Liver (tissue), 9 donors: ENCODE measurements around the gene OTUD6A. TPM values are rescaled to one million over a fixed set of nuclear protein-coding genes. Genes with fewer than 3 reads are reported as not detected.

Source experiments
- DNase-seq: peaks from one replicate; pipeline ENCODE4 v3.0.0-alpha.2; 2017; ENCODE audit warnings: low spot score
- H3K27ac ChIP-seq, 2 donors: one replicate each; pipeline ENCODE4 v1.7.0; 2013; ENCODE audit warnings: inconsistent platforms in 2 of 2, low read length in 2 of 2, control low read depth in 1 of 2, low read depth in 1 of 2, mild to moderate bottlenecking in 1 of 2
- H3K27me3 ChIP-seq, 4 donors: one replicate each; pipeline versions ENCODE4 v1.6.1 to v1.7.0; 2013; ENCODE audit warnings: low read length in 3 of 4, inconsistent platforms in 1 of 4, mild to moderate bottlenecking in 1 of 4, moderate library complexity in 1 of 4; ENCODE audit not compliant: control insufficient read depth in 4 of 4, insufficient read depth in 4 of 4
- H3K36me3 ChIP-seq, 4 donors: one replicate each; pipeline versions ENCODE4 v1.6.1 to v1.7.0; 2013; ENCODE audit warnings: low read length in 3 of 4, mild to moderate bottlenecking in 3 of 4, low read depth in 1 of 4, moderate library complexity in 1 of 4; ENCODE audit not compliant: control insufficient read depth in 4 of 4, insufficient read depth in 3 of 4
- H3K4me1 ChIP-seq, 4 donors: one replicate each; pipeline versions ENCODE4 v1.6.1 to v1.7.0; 2013; ENCODE audit warnings: low read length in 3 of 4, mild to moderate bottlenecking in 3 of 4, moderate library complexity in 1 of 4; ENCODE audit not compliant: control insufficient read depth in 4 of 4, insufficient read depth in 4 of 4
- H3K4me3 ChIP-seq, 3 donors: one replicate each; pipeline versions ENCODE4 v1.6.1 to v1.7.0; 2013; ENCODE audit warnings: low read length in 3 of 3, control low read depth in 1 of 3, low read depth in 1 of 3, mild to moderate bottlenecking in 1 of 3
- H3K9ac ChIP-seq, 2 donors: one replicate each; pipeline ENCODE4 v1.7.0; 2013; ENCODE audit warnings: low read length in 2 of 2, mild to moderate bottlenecking in 2 of 2, moderate library complexity in 2 of 2, control low read depth in 1 of 2, low read depth in 1 of 2
- H3K9me3 ChIP-seq, 4 donors: one replicate each; pipeline versions ENCODE4 v1.6.1 to v1.7.0; 2013; ENCODE audit warnings: low read length in 3 of 4; ENCODE audit not compliant: control insufficient read depth in 4 of 4
- EGR1 ChIP-seq, 2 donors: IDR thresholded peaks; 2 replicates each; pipeline ENCODE4 v1.6.1; 2016 to 2018; ENCODE audit warnings: antibody characterized with exemption in 2 of 2, low read depth in 2 of 2
- FOXA1 ChIP-seq: IDR thresholded peaks from 2 replicates; pipeline ENCODE4 v1.6.1; 2016; ENCODE audit warnings: antibody characterized with exemption
- FOXA2 ChIP-seq: IDR thresholded peaks from 2 replicates; pipeline ENCODE4 v1.6.1; 2016; ENCODE audit warnings: antibody characterized with exemption
- HNF4A ChIP-seq, 2 donors: conservative IDR thresholded peaks; 2 replicates each; pipeline ENCODE4 v1.6.1; 2016; ENCODE audit warnings: antibody characterized with exemption in 2 of 2, mild to moderate bottlenecking in 2 of 2
- HNF4G ChIP-seq: IDR thresholded peaks from 2 replicates; pipeline ENCODE4 v1.6.1; 2016; ENCODE audit warnings: antibody characterized with exemption
- JUND ChIP-seq, 2 donors: IDR thresholded peaks; 2 replicates each; pipeline ENCODE4 v1.6.1; 2016; ENCODE audit warnings: antibody characterized with exemption in 2 of 2
- NR2F2 ChIP-seq: IDR thresholded peaks from 2 replicates; pipeline ENCODE4 v1.6.1; 2016; ENCODE audit warnings: antibody characterized with exemption
- RAD21 ChIP-seq, 2 donors: IDR thresholded peaks; 2 replicates each; pipeline ENCODE4 v1.6.1; 2016; ENCODE audit warnings: antibody characterized with exemption in 2 of 2, mild to moderate bottlenecking in 2 of 2
- RXRA ChIP-seq, 2 donors: IDR thresholded peaks; 2 replicates each; pipeline ENCODE4 v1.6.1; 2017 to 2018; ENCODE audit warnings: antibody characterized with exemption in 2 of 2, mild to moderate bottlenecking in 1 of 2
- SP1 ChIP-seq: IDR thresholded peaks from 2 replicates; pipeline ENCODE4 v1.6.1; 2018; ENCODE audit warnings: antibody characterized with exemption, mild to moderate bottlenecking
- TAF1 ChIP-seq: conservative IDR thresholded peaks from 2 replicates; pipeline ENCODE4 v1.6.1; 2016; ENCODE audit warnings: antibody characterized with exemption, mild to moderate bottlenecking
- YY1 ChIP-seq: IDR thresholded peaks from 2 replicates; pipeline ENCODE4 v1.6.1; 2016; ENCODE audit warnings: antibody characterized with exemption, mild to moderate bottlenecking
- ZBTB33 ChIP-seq: IDR thresholded peaks from 2 replicates; pipeline ENCODE4 v1.6.1; 2016; ENCODE audit warnings: antibody characterized with exemption
- WGBS: extraction: QIAGEN DNeasy Blood & Tissue Kit; methylation state at CpG from one replicate; pipeline ENCODE4 v1.1.7; 2013; 5-methylcytosine and 5-hydroxymethylcytosine counted together
- polyA plus RNA-seq, 2 donors: library from polyadenylated mRNA; stranded (reverse) in 1 of 2; unstranded in 1 of 2; fragments of 200-250 nt in 1 of 2; fragments of >200 nt in 1 of 2; fragmentation: Nextera tagmentation in 1 of 2; extraction: Ambion mirVana in 1 of 2; gene quantifications; one replicate each; pipeline versions ENCODE4 v1.2.1 to v1.2.3, GENCODE V29; 2013 to 2015
- total RNA-seq, 2 donors: library from RNA; depleted of rRNA; stranded (reverse); fragments of >200 nt; gene quantifications; one replicate each; pipeline ENCODE4 v1.2.3, GENCODE V29; 2014
- TF ChIP-seq, protein P1 (sequence below): IDR thresholded peaks from 2 replicates; pipeline ENCODE4 v1.6.1; 2016; ENCODE audit warnings: antibody characterized with exemption
- TF ChIP-seq, protein P2 (sequence below): fragments of 150-350 bp; IDR thresholded peaks from 2 replicates; pipeline ENCODE4 v1.5.1; 2017; ENCODE audit warnings: improper control_type of control experiment, low read depth, low read length; ENCODE audit not compliant: missing input control
- TF ChIP-seq, protein P3 (sequence below): IDR thresholded peaks from 2 replicates; pipeline ENCODE4 v1.6.1; 2016; ENCODE audit warnings: antibody characterized with exemption
- TF ChIP-seq, protein P4 (sequence below): IDR thresholded peaks from 2 replicates; pipeline ENCODE4 v1.6.1; 2016; ENCODE audit warnings: antibody characterized with exemption, mild to moderate bottlenecking
- donor health status: healthy.
- donor health status: healthy.
- donor health status: healthy.
- donor health status: healthy.
- donor health status: healthy.

The OTUD6A gene
- total and polyA plus RNA-seq, 4 donors, result not detected

DNA sequence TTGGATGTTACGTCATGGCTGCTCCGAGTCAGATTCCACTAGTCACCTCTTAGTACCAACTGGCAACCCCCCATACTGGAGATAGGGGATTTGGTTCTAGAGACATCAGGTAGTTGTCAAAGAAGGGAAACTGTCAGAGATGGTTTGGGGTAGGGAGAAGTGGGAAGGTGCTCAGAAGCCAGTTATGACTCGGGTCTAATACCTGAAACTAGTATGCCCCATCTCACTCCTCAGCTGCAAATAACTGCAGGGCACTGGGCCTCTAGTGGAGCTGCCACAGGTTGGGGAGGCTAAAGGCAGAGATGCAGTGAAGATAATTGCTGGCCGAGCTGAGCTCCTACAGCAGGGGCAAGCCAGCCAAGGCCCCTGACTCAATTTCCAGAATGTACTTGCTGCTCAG lies 30.0 kb downstream of the OTUD6A start:
- H3K27me3 ChIP-seq, result no peaks in the 10 kb centered on the region
- no peak overlapping the region for H3K9ac ChIP-seq
- WGBS, result 86% methylated on average over 4 of the region's 4 CpGs

DNA sequence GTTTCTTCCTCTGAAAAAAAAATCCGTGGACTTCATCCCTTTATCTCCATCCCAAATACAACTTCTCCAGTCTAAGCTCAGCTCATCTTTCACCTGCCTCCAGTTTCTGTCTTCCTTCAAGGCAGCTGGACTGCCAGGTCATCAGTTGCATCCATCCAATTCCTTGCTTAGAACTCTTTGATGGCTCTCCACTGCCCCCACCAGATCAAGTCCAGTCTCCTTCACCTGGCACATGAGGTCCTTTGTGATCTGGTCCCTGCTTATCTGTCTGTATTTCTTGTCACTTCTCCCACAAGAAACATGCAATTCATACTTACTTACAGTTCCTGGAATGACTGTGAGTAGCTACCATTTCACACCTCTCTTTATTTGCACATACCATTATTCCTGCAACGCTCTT lies 33.8 kb downstream of the OTUD6A start:
- Histone ChIP-seq H3K27me3 (no peaks in the 10 kb centered on the region), H3K4me3 (no peak overlapping the region), H3K4me1 (no peaks in the 10 kb centered on the region), H3K9ac (no peak overlapping the region), H3K27ac (no peak overlapping the region), H3K36me3 (no peaks in the 10 kb centered on the region), H3K9me3 (no peaks in the 10 kb centered on the region)
- no peak for DNase-seq
- TF ChIP-seq RAD21 (IDR thresholded peaks at IDR 0.05), result peak; percentile 32 to 45
- TF ChIP-seq SP1, result no peak
- TF ChIP-seq RXRA (IDR thresholded peaks at IDR 0.05), result no peak
- WGBS, result 66% methylated on average over 2 of the region's 2 CpGs

More for the DNA sequence above, 30.0 kb downstream of the OTUD6A start:
- Histone ChIP-seq H3K4me1 (no peaks in the 10 kb centered on the region), H3K27ac (no peak overlapping the region), H3K9me3 (no peaks in the 10 kb centered on the region), H3K36me3 (no peaks in the 10 kb centered on the region), H3K4me3 (no peak overlapping the region)
- TF ChIP-seq, protein P1, sequence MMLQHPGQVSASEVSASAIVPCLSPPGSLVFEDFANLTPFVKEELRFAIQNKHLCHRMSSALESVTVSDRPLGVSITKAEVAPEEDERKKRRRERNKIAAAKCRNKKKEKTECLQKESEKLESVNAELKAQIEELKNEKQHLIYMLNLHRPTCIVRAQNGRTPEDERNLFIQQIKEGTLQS, result no peak
- TF ChIP-seq, protein P2, sequence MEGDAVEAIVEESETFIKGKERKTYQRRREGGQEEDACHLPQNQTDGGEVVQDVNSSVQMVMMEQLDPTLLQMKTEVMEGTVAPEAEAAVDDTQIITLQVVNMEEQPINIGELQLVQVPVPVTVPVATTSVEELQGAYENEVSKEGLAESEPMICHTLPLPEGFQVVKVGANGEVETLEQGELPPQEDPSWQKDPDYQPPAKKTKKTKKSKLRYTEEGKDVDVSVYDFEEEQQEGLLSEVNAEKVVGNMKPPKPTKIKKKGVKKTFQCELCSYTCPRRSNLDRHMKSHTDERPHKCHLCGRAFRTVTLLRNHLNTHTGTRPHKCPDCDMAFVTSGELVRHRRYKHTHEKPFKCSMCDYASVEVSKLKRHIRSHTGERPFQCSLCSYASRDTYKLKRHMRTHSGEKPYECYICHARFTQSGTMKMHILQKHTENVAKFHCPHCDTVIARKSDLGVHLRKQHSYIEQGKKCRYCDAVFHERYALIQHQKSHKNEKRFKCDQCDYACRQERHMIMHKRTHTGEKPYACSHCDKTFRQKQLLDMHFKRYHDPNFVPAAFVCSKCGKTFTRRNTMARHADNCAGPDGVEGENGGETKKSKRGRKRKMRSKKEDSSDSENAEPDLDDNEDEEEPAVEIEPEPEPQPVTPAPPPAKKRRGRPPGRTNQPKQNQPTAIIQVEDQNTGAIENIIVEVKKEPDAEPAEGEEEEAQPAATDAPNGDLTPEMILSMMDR, result no peak
- no peak for TF ChIP-seq YY1
- no peak for TF ChIP-seq RXRA (IDR thresholded peaks at IDR 0.05)
- no peak for TF ChIP-seq NR2F2
- no peak for TF ChIP-seq FOXA2
- no peak for TF ChIP-seq SP1
- TF ChIP-seq ZBTB33, result no peak
- no peak for TF ChIP-seq RAD21 (IDR thresholded peaks at IDR 0.05)
- TF ChIP-seq EGR1 (IDR thresholded peaks at IDR 0.05; ENCODE audit: low read depth in 2 of 2), result no peak
- TF ChIP-seq HNF4G, result no peak
- TF ChIP-seq HNF4A (conservative IDR thresholded peaks at IDR 0.05), result no peak
- no peak for TF ChIP-seq FOXA1
- no peak for TF ChIP-seq TAF1
- TF ChIP-seq, protein P3, sequence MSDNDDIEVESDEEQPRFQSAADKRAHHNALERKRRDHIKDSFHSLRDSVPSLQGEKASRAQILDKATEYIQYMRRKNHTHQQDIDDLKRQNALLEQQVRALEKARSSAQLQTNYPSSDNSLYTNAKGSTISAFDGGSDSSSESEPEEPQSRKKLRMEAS, result no peak
- DNase-seq, result no peak

DNA sequence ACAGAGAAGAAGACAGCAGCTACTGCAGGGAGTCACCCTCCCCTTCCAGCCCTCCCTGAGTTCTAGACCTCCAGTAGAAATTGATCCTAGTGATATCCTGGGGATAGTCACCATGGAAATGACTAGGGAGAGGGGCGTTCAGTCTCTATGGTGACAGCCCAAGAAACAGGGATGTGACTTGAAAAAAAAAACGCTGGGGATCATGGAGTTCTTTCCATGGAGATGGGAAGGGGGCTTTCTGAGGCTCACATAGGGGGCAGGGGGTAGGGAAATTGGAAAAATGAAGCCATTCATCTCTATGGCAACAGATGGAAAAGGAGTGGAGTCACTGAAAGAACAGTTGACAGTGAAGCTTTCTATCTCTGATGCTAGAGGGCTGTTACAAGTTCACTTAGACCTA lies 43.0 kb downstream of the OTUD6A start:
- 36% methylated on average over 2 of the region's 2 CpGs for WGBS
- TF ChIP-seq EGR1 (IDR thresholded peaks at IDR 0.05; ENCODE audit: low read depth in 2 of 2) (no peak), YY1 (no peak), JUND (IDR thresholded peaks at IDR 0.05) (no peak), TAF1 (no peak), FOXA1 (no peak), RAD21 (IDR thresholded peaks at IDR 0.05) (no peak), HNF4G (no peak)
- TF ChIP-seq, protein P4, sequence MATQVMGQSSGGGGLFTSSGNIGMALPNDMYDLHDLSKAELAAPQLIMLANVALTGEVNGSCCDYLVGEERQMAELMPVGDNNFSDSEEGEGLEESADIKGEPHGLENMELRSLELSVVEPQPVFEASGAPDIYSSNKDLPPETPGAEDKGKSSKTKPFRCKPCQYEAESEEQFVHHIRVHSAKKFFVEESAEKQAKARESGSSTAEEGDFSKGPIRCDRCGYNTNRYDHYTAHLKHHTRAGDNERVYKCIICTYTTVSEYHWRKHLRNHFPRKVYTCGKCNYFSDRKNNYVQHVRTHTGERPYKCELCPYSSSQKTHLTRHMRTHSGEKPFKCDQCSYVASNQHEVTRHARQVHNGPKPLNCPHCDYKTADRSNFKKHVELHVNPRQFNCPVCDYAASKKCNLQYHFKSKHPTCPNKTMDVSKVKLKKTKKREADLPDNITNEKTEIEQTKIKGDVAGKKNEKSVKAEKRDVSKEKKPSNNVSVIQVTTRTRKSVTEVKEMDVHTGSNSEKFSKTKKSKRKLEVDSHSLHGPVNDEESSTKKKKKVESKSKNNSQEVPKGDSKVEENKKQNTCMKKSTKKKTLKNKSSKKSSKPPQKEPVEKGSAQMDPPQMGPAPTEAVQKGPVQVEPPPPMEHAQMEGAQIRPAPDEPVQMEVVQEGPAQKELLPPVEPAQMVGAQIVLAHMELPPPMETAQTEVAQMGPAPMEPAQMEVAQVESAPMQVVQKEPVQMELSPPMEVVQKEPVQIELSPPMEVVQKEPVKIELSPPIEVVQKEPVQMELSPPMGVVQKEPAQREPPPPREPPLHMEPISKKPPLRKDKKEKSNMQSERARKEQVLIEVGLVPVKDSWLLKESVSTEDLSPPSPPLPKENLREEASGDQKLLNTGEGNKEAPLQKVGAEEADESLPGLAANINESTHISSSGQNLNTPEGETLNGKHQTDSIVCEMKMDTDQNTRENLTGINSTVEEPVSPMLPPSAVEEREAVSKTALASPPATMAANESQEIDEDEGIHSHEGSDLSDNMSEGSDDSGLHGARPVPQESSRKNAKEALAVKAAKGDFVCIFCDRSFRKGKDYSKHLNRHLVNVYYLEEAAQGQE, result no peak
- TF ChIP-seq, protein P3, result no peak
- TF ChIP-seq, protein P1, result no peak
- TF ChIP-seq, protein P2, result no peak

More for the DNA sequence above, 43.0 kb downstream of the OTUD6A start:
- Histone ChIP-seq H3K27ac (no peak overlapping the region), H3K4me1 (no peaks in the 10 kb centered on the region), H3K4me3 (no peak overlapping the region), H3K9me3 (no peaks in the 10 kb centered on the region), H3K9ac (no peak overlapping the region), H3K27me3 (no peaks in the 10 kb centered on the region), H3K36me3 (no peaks in the 10 kb centered on the region)
- no peak for DNase-seq
